ENCODE data around the gene DMC1. TPM values are rescaled to one million over a fixed set of nuclear protein-coding genes. Genes with fewer than 3 reads are reported as not detected.

DMC1 gene
- polyA plus RNA-seq, 10 donors: 3.5 to 9.7 (median 5.4) TPM

- no peak for DNase-seq
Observed at GRCh38 chr22:38503021-38503420, 67.0 kb downstream of the DMC1 start.

GRCh38 chr22:38501797-38502672 lies 67.9 kb downstream of the DMC1 start:
- no peak for DNase-seq

- DNase-seq: no peak
Observed at GRCh38 chr22:38497869-38498268, 72.1 kb downstream of the DMC1 start.

- no peak for DNase-seq
Observed at GRCh38 chr22:38494939-38495338, 75.0 kb downstream of the DMC1 start.

GRCh38 chr22:38494498-38494897 lies 75.5 kb downstream of the DMC1 start:
- DNase-seq: no peak

- DNase-seq: no peak
Observed at GRCh38 chr22:38491707-38492348, 78.2 kb downstream of the DMC1 start.

GRCh38 chr22:38490915-38491314 lies 79.1 kb downstream of the DMC1 start:
- peak; percentile 39 to 61 (median 60) for DNase-seq

- DNase-seq: no peak
Observed at GRCh38 chr22:38490475-38490874, 79.5 kb downstream of the DMC1 start.

- DNase-seq: peak in 1 of 3 donors; percentile 20
Observed at GRCh38 chr22:38489561-38490145, 80.3 kb downstream of the DMC1 start.

GRCh38 chr22:38489142-38489541 lies 80.8 kb downstream of the DMC1 start:
- no peak for DNase-seq

- DNase-seq: peak in 1 of 3 donors; percentile 11
Observed at GRCh38 chr22:38487946-38488345, 82.0 kb downstream of the DMC1 start.

- DNase-seq: peak in 1 of 3 donors; percentile 23
Observed at GRCh38 chr22:38485783-38486182, 84.2 kb downstream of the DMC1 start.

GRCh38 chr22:38484244-38484643 lies 85.7 kb downstream of the DMC1 start:
- DNase-seq: no peak

GRCh38 chr22:38482662-38483308 lies 87.2 kb downstream of the DMC1 start:
- DNase-seq: no peak

- peak in 1 of 3 donors; percentile 22 for DNase-seq
Observed at GRCh38 chr22:38481871-38482332, 88.1 kb downstream of the DMC1 start.

- peak in 1 of 3 donors; percentile 13 for DNase-seq
Observed at GRCh38 chr22:38481162-38481870, 88.7 kb downstream of the DMC1 start.

- DNase-seq: no peak
Observed at GRCh38 chr22:38479096-38479837, 90.7 kb downstream of the DMC1 start.

- peak in 1 of 3 donors; percentile 7 for DNase-seq
Observed at GRCh38 chr22:38477585-38477984, 92.4 kb downstream of the DMC1 start.

GRCh38 chr22:38474003-38474607 lies 95.9 kb downstream of the DMC1 start:
- no peak for DNase-seq

GRCh38 chr22:38471237-38471636 lies 98.7 kb downstream of the DMC1 start:
- DNase-seq: no peak
